Measurements from ENCODE around the gene LRMDA. TPM values are rescaled to one million over a fixed set of nuclear protein-coding genes. Genes with fewer than 3 reads are reported as not detected.

The LRMDA gene
- total RNA-seq, 1 donor from 2014 or later: 5.2 TPM

GRCh38 chr10:75448166-75448565 is 16.7 kb downstream of the LRMDA start:
- H3K36me3 Mint-ChIP-seq: peaks cover 1% of the 10 kb centered on the region
- Histone ChIP-seq H3F3A (ENCODE audit: low read depth) (no peaks in the 10 kb centered on the region), H3K9me3 (ENCODE audit: low read depth) (peaks cover 3% of the 10 kb centered on the region), H2AFZ (replicated peaks) (no peak overlapping the region), H3K9ac (no peak overlapping the region), H3K79me2 (ENCODE audit: low read depth) (no peaks in the 10 kb centered on the region), H3K27ac (no peak overlapping the region), H3K4me2 (no peak overlapping the region), H4K20me1 (ENCODE audit: low read depth) (no peaks in the 10 kb centered on the region), H3K4me1 (peaks cover 39% of the 10 kb centered on the region), H3K27me3 (peaks cover 38% of the 10 kb centered on the region), H3K4me3 (no peak overlapping the region), H3K36me3 (no peaks in the 10 kb centered on the region)
- peak overlapping the region; percentile 35 for H3K4me3 Mint-ChIP-seq
- no peak overlapping the region for H3K27ac Mint-ChIP-seq
- DNase-seq (ENCODE audit: low spot score): no peak
- H3K9me3 Mint-ChIP-seq: peaks cover 30% of the 10 kb centered on the region
- H3K4me1 Mint-ChIP-seq: peaks cover 51% of the 10 kb centered on the region
- TF ChIP-seq CTCF (IDR thresholded peaks at IDR 0.05) (no peak), EZH2phosphoT487 (IDR thresholded peaks at IDR 0.05) (no peak), EZH2 (IDR thresholded peaks at IDR 0.05) (no peak)
- peaks cover 19% of the 10 kb centered on the region for H3K27me3 Mint-ChIP-seq (ENCODE audit: insufficient read depth, low read depth)

- Histone ChIP-seq H3K4me1 (peaks cover 39% of the 10 kb centered on the region), H4K20me1 (ENCODE audit: low read depth) (no peaks in the 10 kb centered on the region), H3K9me3 (ENCODE audit: low read depth) (no peaks in the 10 kb centered on the region), H3K27me3 (peaks cover 43% of the 10 kb centered on the region), H3F3A (ENCODE audit: low read depth) (no peaks in the 10 kb centered on the region), H3K27ac (no peak overlapping the region), H2AFZ (replicated peaks) (no peak overlapping the region), H3K4me3 (no peak overlapping the region), H3K4me2 (peak overlapping the region; percentile 60), H3K79me2 (ENCODE audit: low read depth) (no peaks in the 10 kb centered on the region), H3K36me3 (no peaks in the 10 kb centered on the region), H3K9ac (no peak overlapping the region)
- Mint-ChIP-seq H3K27me3 (ENCODE audit: insufficient read depth, low read depth) (peaks cover 26% of the 10 kb centered on the region), H3K9me3 (peaks cover 19% of the 10 kb centered on the region), H3K4me1 (peaks cover 56% of the 10 kb centered on the region), H3K36me3 (no peaks in the 10 kb centered on the region), H3K4me3 (no peak overlapping the region), H3K27ac (peak overlapping the region; percentile 65)
- no peak for DNase-seq (ENCODE audit: low spot score)
- TF ChIP-seq EZH2 (IDR thresholded peaks at IDR 0.05) (no peak), EZH2phosphoT487 (IDR thresholded peaks at IDR 0.05) (no peak), CTCF (IDR thresholded peaks at IDR 0.05) (no peak)
These were observed 18.1 kb downstream of the LRMDA start for GRCh38 chr10:75449382-75450074.

DNA sequence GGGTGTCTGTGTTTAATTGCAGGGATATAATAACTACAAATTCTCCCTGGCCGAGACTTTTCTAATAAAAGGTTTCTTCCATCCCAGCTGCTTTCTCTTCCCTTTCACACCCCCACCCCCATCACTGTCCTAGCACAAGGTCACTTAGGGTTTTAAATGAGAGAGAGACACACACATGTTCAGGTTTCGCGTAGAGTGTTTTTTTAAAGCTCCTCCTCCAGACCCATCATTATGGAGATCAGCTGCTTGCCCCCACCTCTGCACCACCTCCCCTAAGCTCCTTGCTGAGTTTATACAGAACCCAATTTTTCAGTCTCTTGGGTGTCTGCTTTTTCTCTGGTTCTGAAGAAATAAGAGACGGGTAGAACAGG is 18.6 kb downstream of the LRMDA start:
- Histone ChIP-seq H4K20me1 (ENCODE audit: low read depth) (no peaks in the 10 kb centered on the region), H3K4me2 (peak overlapping the region; percentile 60), H3K9ac (no peak overlapping the region), H3K9me3 (ENCODE audit: low read depth) (no peaks in the 10 kb centered on the region), H3K27me3 (peaks cover 43% of the 10 kb centered on the region), H3K4me3 (no peak overlapping the region), H3K36me3 (no peaks in the 10 kb centered on the region), H3K4me1 (peaks cover 39% of the 10 kb centered on the region), H3K79me2 (ENCODE audit: low read depth) (no peaks in the 10 kb centered on the region), H3K27ac (no peak overlapping the region), H2AFZ (replicated peaks) (no peak overlapping the region), H3F3A (ENCODE audit: low read depth) (no peaks in the 10 kb centered on the region)
- H3K9me3 Mint-ChIP-seq: peaks cover 15% of the 10 kb centered on the region
- no peaks in the 10 kb centered on the region for H3K36me3 Mint-ChIP-seq
- H3K4me1 Mint-ChIP-seq: peaks cover 56% of the 10 kb centered on the region
- peak overlapping the region; percentile 83 for H3K27ac Mint-ChIP-seq
- DNase-seq (ENCODE audit: low spot score): no peak
- peak overlapping the region; percentile 77 for H3K4me3 Mint-ChIP-seq
- no peak for TF ChIP-seq CTCF (IDR thresholded peaks at IDR 0.05)
- TF ChIP-seq EZH2phosphoT487 (IDR thresholded peaks at IDR 0.05): no peak
- TF ChIP-seq EZH2 (IDR thresholded peaks at IDR 0.05): no peak
- H3K27me3 Mint-ChIP-seq (ENCODE audit: insufficient read depth, low read depth): peaks cover 25% of the 10 kb centered on the region

Measured in neural progenitor cell (in vitro differentiated cells).